ENCODE results near the gene AKIRIN2. TPM values are rescaled to one million over a fixed set of nuclear protein-coding genes. Genes with fewer than 3 reads are reported as not detected.

The AKIRIN2 gene
- total and polyA plus RNA-seq, 9 of the 15 experiments (the other 6 are each of a cell fraction or from before 2014, with no cell fraction given): 5.8 to 63.9 (median 28.1) TPM

DNA sequence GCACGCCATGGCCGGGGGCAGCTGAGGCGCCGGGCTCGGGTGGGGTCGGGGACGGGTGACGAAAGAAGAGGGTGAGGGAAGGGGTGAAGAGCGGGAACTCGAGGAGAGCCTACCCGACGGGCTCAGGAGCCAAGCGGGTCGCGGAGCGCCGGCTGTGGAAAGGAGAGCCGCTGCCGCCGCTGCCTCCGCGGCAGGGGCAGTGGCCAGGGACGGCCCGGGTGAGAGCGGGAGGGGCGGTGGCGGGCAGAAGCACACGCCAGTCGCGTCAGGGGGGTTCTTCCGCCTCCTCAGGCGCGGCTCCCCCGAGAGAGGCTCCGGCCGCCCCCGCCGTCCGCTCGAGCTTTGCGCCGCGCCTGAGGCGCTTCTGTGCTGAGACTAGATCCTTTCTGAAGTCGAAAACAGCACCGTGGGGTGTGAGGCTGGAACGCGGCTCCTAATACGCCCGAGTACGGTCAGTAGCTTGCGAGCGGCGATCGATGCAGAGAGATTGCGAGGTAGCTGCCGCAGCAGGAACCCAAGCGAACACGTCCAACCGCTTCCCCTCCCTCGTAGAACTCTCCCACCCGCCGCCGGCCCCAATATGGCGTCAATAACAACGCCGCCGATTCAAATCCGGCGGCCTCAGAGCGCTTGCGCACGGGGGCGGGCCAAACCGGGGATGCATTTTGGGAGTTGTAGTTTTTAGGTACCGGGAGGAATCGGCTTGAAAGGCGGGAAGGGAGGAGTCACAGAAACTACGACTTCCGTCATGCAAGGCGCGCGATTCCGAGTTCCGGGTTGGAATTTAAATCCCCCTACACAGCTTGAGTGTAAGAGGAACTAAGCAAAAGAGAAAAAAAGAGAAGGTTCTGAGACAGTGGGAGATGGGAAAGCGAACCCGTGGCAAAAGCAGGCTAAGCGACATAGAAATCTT lies at the start of gene AKIRIN2 (continued):
- peak; percentile 85; the same call in 1 of the 2 replicates for TF ChIP-seq ZNF766 (CRISPR knock-in tag; conservative IDR thresholded peaks at IDR 0.05)
- TF ChIP-seq ZBTB33 (CRISPR knock-in tag; IDR thresholded peaks at IDR 0.05): peak; percentile 7; the same call in 1 of the 2 replicates
- no peak for TF ChIP-seq RBM14 (IDR thresholded peaks at IDR 0.05; ENCODE audit: borderline replicate concordance, insufficient read depth, low read depth, low read length)
- 0 out of 2 replicates have a peak, but pooled peaks have one; percentile 29 for TF ChIP-seq SRSF1 (IDR thresholded peaks at IDR 0.05; ENCODE audit: low read depth, low read length)
- peak in 1 of 3 experiments; percentile 78; a peak in 2 of 6 replicates for TF ChIP-seq ZBTB11 (CRISPR knock-in tag; IDR thresholded peaks at IDR 0.05)
- TF ChIP-seq ZNF263 (CRISPR knock-in tag; IDR thresholded peaks at IDR 0.05; ENCODE audit: borderline replicate concordance): peak; percentile 72; the same call in 1 of the 2 replicates
- TF ChIP-seq ZNF175 (CRISPR knock-in tag; IDR thresholded peaks at IDR 0.05; ENCODE audit: low read depth): 0 out of 2 replicates have a peak, but pooled peaks have one; percentile 55
- TF ChIP-seq TFAM (CRISPR knock-in tag; conservative IDR thresholded peaks at IDR 0.05): no peak
- TF ChIP-seq ZNF778 (CRISPR knock-in tag; IDR thresholded peaks at IDR 0.05): no peak
- peak; percentile 51; the same call in 1 of the 2 replicates for TF ChIP-seq ZBTB7A (IDR thresholded peaks at IDR 0.05; ENCODE audit: borderline replicate concordance, control insufficient read depth, low read depth, low read length)
- TF ChIP-seq ZNF699 (CRISPR knock-in tag; IDR thresholded peaks at IDR 0.05; ENCODE audit: insufficient replicate concordance): no peak
- TF ChIP-seq, protein P1, sequence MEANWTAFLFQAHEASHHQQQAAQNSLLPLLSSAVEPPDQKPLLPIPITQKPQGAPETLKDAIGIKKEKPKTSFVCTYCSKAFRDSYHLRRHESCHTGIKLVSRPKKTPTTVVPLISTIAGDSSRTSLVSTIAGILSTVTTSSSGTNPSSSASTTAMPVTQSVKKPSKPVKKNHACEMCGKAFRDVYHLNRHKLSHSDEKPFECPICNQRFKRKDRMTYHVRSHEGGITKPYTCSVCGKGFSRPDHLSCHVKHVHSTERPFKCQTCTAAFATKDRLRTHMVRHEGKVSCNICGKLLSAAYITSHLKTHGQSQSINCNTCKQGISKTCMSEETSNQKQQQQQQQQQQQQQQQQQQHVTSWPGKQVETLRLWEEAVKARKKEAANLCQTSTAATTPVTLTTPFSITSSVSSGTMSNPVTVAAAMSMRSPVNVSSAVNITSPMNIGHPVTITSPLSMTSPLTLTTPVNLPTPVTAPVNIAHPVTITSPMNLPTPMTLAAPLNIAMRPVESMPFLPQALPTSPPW (CRISPR knock-in tag; IDR thresholded peaks at IDR 0.05): peak; percentile 84
- TF ChIP-seq ETV5 (CRISPR knock-in tag; IDR thresholded peaks at IDR 0.05; ENCODE audit: low read depth): peak; percentile 17; the same call in 1 of the 2 replicates
- no peak for TF ChIP-seq ARID2 (IDR thresholded peaks at IDR 0.05)
- TF ChIP-seq NFIC (IDR thresholded peaks at IDR 0.05): peak; percentile 63; the same call in 1 of the 2 replicates
- TF ChIP-seq ZFP30 (CRISPR knock-in tag; IDR thresholded peaks at IDR 0.05; ENCODE audit: borderline replicate concordance): no peak
- TF ChIP-seq PHB2 (IDR thresholded peaks at IDR 0.05; ENCODE audit: low read depth): no peak
- TF ChIP-seq RHOXF2B (CRISPR knock-in tag; conservative IDR thresholded peaks at IDR 0.05): no peak
- no peak for TF ChIP-seq STAG1 (CRISPR knock-in tag; IDR thresholded peaks at IDR 0.05; ENCODE audit: borderline replicate concordance)
